ENCODE measurements around the gene TRPM4. TPM values are rescaled to one million over a fixed set of nuclear protein-coding genes. Genes with fewer than 3 reads are reported as not detected.
"Not testable (repeated sequence)": the region's sequence is repeated elsewhere in the genome, so short reads cannot be mapped to it uniquely, and the experiment has no call there.

The TRPM4 gene
- total RNA-seq, 1 donor from 2014 or later = 33.1 TPM

DNA sequence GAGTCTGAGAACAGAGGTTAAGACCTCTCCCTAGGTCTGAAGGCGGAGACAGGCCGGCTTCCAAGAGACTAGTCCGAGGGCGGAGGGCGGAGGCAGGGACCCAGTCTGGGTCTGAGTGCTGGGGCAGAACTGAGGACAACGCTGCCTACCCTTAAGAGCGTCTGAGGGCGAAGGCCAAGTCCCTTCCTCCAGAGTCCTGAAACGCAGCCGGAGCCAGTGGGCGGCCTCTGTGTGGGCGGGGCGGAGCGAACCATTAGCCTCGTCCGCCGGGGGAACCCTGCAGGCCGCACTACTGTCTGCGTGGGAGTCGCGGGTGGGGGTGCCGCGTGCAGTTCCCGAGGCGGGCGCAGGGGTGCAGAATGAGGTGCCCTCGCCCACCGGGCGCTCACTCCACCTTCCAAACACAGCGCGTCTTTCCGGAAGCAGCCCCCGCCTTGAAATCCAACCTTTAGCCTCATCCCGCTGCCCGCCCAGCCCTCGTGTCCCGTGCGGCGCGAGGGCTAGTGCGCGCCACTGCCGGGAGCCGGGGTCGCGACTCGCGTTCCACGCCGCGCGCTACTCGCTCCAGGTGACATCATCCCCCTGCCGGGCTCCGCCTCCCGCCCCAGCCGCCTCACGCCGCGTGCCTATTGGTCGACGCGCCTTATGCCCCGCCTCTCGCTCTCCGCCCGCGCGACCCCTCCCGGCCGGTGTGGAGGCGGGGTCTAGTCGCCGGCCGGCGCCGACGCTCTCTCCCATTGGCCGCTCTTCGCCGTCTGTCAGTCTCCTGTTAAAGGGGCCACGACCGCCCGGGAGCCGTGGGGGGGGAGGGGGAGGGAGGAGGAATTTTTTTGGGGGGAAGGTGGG is 38.8 kb upstream of the TRPM4 start, which contains the start of gene C19orf73:
Gene C19orf73, minus strand, starts transcription at position 579 of the 846 bp plus-strand sequence. Its CDS starts 121 bp downstream, at position 458.
- no peaks in the 10 kb centered on the region for H3K9me3 Mint-ChIP-seq

DNA sequence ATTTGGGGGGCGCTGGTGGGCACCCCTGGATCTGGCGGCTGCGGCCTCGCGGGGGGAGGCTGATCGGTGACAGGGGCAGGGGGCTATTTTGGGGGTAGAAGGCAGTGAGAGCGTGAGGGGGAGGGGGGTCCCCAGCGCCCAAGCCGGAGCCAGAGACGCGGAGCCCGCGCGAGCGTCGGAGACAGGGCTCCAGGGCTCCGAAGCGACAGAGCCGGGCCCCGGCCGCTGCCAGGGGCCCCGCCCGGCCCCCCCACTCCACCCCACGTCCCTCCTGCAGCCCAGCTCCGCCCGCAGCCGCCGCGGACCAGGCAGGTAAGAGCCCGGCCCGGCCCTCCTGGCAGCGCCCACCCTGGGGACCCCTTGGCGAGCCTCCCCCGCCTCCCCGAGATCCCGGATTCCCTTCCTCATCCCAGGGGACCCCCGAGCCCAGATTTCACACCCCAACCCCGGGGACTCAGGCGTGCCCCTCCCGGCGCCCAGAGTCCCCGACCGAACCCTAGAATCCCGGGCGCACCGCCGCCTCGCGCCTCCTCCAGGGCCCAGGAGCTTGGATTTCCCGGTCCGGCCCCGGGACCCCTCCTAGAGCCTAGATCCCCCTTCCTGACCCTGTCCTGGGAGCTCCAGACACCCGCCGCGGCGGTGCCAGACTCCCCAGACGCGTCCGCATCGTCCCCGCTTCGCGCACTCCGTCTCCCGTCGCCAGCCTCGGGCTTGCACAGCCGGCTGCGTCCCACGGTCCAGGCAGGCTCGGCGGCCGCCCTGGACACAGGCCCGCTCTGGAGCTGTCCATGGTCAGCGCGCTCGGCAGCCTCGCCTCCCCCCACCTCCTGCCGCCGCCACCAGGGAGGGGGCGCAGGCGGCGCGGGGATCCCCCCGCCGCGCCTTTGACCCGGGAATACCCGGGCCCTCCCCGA is 37.9 kb upstream of the TRPM4 start, which contains the start of gene PPFIA3:
Gene PPFIA3, plus strand, starts transcription at position 134 of the 914 bp plus-strand sequence. CDS start 8,330 bp downstream, outside the sequence.
- Mint-ChIP-seq H3K9me3 (no peaks in the 10 kb centered on the region), H3K27me3 (peaks cover 27% of the 10 kb centered on the region), H3K4me3 (peak within 1 kb of the TSS; percentile 87), H3K27ac (peak within 1 kb of the TSS; percentile 86), H3K36me3 (no peaks in the 10 kb centered on the region), H3K4me1 (ENCODE audit: unreplicated experiment) (peaks cover 21% of the 10 kb centered on the region)
- DNase-seq (ENCODE audit: extremely low spot score, unreplicated experiment) = no peak
- TF ChIP-seq, protein P1, sequence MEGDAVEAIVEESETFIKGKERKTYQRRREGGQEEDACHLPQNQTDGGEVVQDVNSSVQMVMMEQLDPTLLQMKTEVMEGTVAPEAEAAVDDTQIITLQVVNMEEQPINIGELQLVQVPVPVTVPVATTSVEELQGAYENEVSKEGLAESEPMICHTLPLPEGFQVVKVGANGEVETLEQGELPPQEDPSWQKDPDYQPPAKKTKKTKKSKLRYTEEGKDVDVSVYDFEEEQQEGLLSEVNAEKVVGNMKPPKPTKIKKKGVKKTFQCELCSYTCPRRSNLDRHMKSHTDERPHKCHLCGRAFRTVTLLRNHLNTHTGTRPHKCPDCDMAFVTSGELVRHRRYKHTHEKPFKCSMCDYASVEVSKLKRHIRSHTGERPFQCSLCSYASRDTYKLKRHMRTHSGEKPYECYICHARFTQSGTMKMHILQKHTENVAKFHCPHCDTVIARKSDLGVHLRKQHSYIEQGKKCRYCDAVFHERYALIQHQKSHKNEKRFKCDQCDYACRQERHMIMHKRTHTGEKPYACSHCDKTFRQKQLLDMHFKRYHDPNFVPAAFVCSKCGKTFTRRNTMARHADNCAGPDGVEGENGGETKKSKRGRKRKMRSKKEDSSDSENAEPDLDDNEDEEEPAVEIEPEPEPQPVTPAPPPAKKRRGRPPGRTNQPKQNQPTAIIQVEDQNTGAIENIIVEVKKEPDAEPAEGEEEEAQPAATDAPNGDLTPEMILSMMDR (conservative IDR thresholded peaks at IDR 0.05) = no peak

More for the DNA sequence above, 38.8 kb upstream of the TRPM4 start, which contains the start of gene C19orf73:
- Mint-ChIP-seq H3K36me3 (no peaks in the 10 kb centered on the region), H3K27ac (peak within 1 kb of the TSS; percentile 86), H3K27me3 (peaks cover 21% of the 10 kb centered on the region), H3K4me1 (ENCODE audit: unreplicated experiment) (peaks cover 23% of the 10 kb centered on the region), H3K4me3 (peak within 1 kb of the TSS; percentile 87)
- TF ChIP-seq, protein P1 (conservative IDR thresholded peaks at IDR 0.05) = peak; percentile 38
- DNase-seq (ENCODE audit: extremely low spot score, unreplicated experiment) = peak; percentile 97

DNA sequence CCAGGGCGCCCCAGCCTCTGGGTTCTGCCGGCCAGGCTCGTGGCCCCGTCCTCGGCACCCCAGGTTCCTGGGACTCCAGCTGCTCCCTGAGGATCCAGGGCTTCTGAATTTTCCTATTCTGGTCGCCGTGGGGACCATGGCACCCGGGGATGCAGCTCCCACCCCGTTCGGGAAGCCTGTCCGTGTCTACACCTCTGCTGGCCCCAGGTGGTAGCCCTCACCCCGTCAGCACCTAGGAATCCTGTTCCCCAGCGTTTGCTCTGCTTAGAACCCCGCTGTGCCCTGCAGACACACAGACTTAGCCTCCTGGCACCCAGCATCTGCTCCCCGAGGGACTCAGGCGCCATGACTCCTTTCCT is 37.3 kb upstream of the TRPM4 start:
- TF ChIP-seq, protein P1 (conservative IDR thresholded peaks at IDR 0.05) = no peak

GRCh38 chr19:49120868-49121267 is 36.7 kb upstream of the TRPM4 start:
- Mint-ChIP-seq H3K9me3 (no peaks in the 10 kb centered on the region), H3K36me3 (no peaks in the 10 kb centered on the region), H3K4me3 (peak overlapping the region; percentile 84), H3K27me3 (peaks cover 27% of the 10 kb centered on the region), H3K27ac (peak overlapping the region; percentile 70), H3K4me1 (ENCODE audit: unreplicated experiment) (peaks cover 15% of the 10 kb centered on the region)
- DNase-seq (ENCODE audit: extremely low spot score, unreplicated experiment) = no peak
- TF ChIP-seq, protein P1 (conservative IDR thresholded peaks at IDR 0.05) = no peak

More for the DNA sequence above, 37.3 kb upstream of the TRPM4 start:
- Mint-ChIP-seq H3K4me1 (ENCODE audit: unreplicated experiment) (peaks cover 17% of the 10 kb centered on the region), H3K4me3 (peak overlapping the region; percentile 84), H3K27me3 (peaks cover 27% of the 10 kb centered on the region), H3K27ac (peak overlapping the region; percentile 70), H3K9me3 (no peaks in the 10 kb centered on the region), H3K36me3 (no peaks in the 10 kb centered on the region)
- no peak for DNase-seq (ENCODE audit: extremely low spot score, unreplicated experiment)

- H3K4me3 Mint-ChIP-seq; H3K9me3 Mint-ChIP-seq; DNase-seq (ENCODE audit: extremely low spot score, unreplicated experiment); H3K36me3 Mint-ChIP-seq; H3K27ac Mint-ChIP-seq: not testable (repeated sequence)
- Mint-ChIP-seq H3K27me3 (peaks cover 27% of the 10 kb centered on the region), H3K4me1 (ENCODE audit: unreplicated experiment) (peaks cover 15% of the 10 kb centered on the region)
Observed at GRCh38 chr19:49121841-49122240, 35.8 kb upstream of the TRPM4 start.

DNA sequence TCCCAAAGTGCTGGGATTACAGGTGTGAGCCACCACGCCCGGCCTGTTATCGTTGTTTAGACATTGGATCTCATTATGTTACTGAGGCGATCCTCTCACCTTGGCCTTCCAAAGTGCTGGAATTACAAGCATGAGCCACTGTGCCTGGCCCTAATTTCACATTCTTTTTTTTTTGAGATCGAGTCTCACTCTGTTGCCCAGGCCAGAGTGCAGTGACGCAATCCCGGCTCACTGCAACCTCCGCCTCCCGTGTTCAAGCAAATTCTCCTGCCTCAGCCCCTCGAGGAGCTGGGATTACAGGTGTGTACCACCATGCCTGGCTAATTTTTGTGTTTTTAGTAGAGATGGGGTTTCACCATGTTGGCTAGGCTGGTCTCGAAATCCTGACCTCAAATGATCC is 34.3 kb upstream of the TRPM4 start:
- H3K9me3 Mint-ChIP-seq; H3K36me3 Mint-ChIP-seq; DNase-seq (ENCODE audit: extremely low spot score, unreplicated experiment); H3K27ac Mint-ChIP-seq: not testable (repeated sequence)
- Mint-ChIP-seq H3K27me3 (peaks cover 27% of the 10 kb centered on the region), H3K4me1 (ENCODE audit: unreplicated experiment) (peaks cover 11% of the 10 kb centered on the region), H3K4me3 (peak overlapping the region; percentile 25)

Data from type B pancreatic cell (in vitro differentiated cells).